Epithelial cell of proximal tubule (primary cell): ENCODE data around the gene CNOT6. TPM values are rescaled to one million over a fixed set of nuclear protein-coding genes. Genes with fewer than 3 reads are reported as not detected.

Experiments
- DNase-seq: peaks from one replicate; pipeline ENCODE4 v3.0.0-alpha.2; 2011; ENCODE audit warnings: low read depth
- H3K4me3 ChIP-seq: 2 replicates; pipeline ENCODE4 v1.5.1; 2011; ENCODE audit warnings: low read depth, mild to moderate bottlenecking, low read length
- CTCF ChIP-seq: conservative IDR thresholded peaks from 2 replicates; pipeline ENCODE4 v1.5.1; 2012; ENCODE audit warnings: low read depth, mild to moderate bottlenecking, low read length
- total RNA-seq: library from RNA; depleted of rRNA; stranded (reverse); fragments of >200 nt; gene quantifications from 2 replicates; pipeline ENCODE4 v1.2.3, GENCODE V29; 2015

Gene CNOT6
- total RNA-seq, 1 donor from 2014 or later, result 10.0 TPM

- no peak overlapping the region for H3K4me3 ChIP-seq
- DNase-seq, result no peak
- no peak for TF ChIP-seq CTCF
Observed at GRCh38 chr5:180625791-180626660, 131.8 kb downstream of the CNOT6 start.

- H3K4me3 ChIP-seq, result no peak overlapping the region
- DNase-seq, result no peak
- TF ChIP-seq CTCF, result no peak
Observed at GRCh38 chr5:180626661-180627385, 132.6 kb downstream of the CNOT6 start.

- TF ChIP-seq CTCF, result no peak
Observed at GRCh38 chr5:180627386-180628120, 133.4 kb downstream of the CNOT6 start.

More at GRCh38 chr5:180627386-180628120, 133.4 kb downstream of the CNOT6 start:
- no peak overlapping the region for H3K4me3 ChIP-seq
- no peak for DNase-seq

Other genes with a start within 250 kb of the CNOT6 start
- gene MAPK9, start 202.3 kb upstream of the CNOT6 start, total RNA-seq, result 22.0 and 23.9 TPM in 2 replicates
- 0.29 and 2.4 TPM in 2 replicates for gene GFPT2, start 141.0 kb upstream of the CNOT6 start, total RNA-seq
- gene SCGB3A1, start 97.1 kb downstream of the CNOT6 start, total RNA-seq, result 0.72 TPM in 1 of 2 replicates, not detected in the other
- 0.29 and 3.8 TPM in 2 replicates for gene FLT4, start 155.2 kb downstream of the CNOT6 start, total RNA-seq
- not detected in 2 replicates for gene OR2Y1, start 245.7 kb downstream of the CNOT6 start, total RNA-seq